Nucleus accumbens (tissue), 56 donors: Measurements from ENCODE around the gene CLASRP.
A peak's percentile ranks its signal among the peaks of the same experiment; 100 is the strongest.
"Not testable (repeated sequence)": the region's sequence is repeated elsewhere in the genome, so short reads cannot be mapped to it uniquely, and the experiment has no call there.

ENCODE experiments used
- DNase-seq, 56 donors: peaks; one replicate each; lab custom pipeline; 2025; lab: John Stamatoyannopoulos, UW

CLASRP gene

DNA sequence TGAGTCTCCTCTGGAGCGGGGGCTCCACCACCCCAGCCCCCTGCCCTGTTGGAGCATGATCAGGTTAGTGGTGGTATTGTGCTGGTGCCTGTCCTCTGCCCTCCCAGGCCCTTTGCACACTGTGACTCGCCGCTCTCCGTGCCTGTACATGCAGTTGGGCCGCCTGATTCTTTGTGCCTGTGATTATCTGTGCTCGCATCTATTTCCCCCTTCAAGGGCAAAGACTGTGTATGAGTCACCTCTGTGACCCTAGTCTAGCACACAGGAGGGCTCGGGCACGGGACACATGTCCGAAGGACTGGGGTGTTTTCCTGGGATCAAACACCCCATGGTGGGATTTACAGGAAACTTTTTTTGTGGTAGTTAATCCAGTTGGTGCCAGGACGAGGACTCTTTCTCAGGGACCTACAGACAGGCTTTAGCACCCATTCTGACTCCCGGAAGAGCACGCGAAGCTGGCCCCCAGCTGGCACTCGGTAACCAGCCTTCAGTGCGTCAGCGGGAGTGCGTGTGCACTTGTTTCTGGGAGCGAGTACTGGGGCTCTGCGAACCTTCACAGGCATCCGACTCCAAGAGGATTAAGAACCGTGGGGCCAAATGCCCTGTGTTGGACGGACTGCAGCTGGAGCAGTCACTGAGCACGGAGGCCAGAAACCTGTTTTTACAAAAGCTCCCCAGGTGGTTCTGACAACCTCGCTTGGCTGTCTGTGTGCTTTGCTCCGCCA lies 60.8 kb downstream of the CLASRP start:
- DNase-seq, result peak in 15 of 56 donors; percentile 6 to 51 (median 16)

DNA sequence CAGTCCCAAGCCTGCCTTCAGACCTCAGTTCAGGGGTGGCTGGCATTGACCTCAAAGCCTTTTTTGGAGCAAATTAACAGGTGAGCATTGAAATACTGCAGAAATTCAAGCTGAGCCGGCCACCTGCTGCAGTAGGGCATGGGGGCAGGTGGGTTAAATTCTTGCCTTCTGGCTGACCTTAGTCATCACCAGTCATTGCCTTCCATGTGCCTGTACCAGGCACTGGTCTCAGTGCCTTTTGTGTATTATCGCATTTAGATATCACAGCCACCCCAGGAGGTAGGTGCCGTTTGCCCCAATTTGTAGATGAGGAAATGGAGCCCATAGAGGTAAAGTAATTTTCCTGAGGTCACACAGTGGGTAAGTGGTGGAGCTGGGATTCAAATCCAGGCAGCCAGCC lies 61.4 kb downstream of the CLASRP start:
- no peak for DNase-seq

DNA sequence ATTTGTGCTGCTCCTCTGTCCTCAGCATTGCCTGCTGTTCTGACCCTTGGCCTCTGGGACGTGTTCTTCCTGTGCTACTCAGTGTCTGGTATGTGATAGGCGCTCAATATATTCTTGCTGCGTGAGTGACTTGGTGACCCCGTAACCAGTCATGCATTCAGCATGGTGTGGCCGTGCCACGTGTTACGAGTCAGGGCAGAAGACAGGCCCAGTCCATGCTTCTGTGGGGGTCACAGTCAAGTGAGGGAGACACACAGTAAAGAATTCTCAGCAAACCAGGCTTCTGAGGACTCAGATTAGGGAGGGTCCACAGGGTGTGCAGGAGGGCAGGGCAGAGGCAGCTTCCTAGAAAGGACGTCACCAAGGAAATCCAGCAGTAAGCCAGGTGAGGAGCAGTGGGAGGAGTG lies 62.0 kb downstream of the CLASRP start:
- DNase-seq, result no peak

DNA sequence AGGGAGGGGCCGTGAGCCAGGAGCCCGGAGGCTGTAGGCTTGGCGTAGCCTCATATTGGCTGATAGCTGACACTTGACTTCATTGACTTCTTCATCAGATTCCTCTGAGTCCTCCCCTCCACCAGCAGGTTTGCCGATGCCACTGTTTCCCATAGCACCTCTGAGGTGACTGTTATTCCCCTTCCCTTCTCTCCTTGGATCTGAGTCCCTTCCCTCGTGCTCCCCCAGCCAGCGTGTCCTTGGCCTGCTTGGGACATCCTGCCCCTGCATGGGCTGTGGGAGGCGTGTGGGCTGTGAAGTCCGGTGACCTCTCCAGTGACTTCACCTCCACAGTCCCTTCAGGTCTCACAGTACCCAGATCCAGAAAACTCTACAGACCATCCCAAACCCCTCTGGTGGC lies 63.0 kb downstream of the CLASRP start:
- DNase-seq, result no peak

DNA sequence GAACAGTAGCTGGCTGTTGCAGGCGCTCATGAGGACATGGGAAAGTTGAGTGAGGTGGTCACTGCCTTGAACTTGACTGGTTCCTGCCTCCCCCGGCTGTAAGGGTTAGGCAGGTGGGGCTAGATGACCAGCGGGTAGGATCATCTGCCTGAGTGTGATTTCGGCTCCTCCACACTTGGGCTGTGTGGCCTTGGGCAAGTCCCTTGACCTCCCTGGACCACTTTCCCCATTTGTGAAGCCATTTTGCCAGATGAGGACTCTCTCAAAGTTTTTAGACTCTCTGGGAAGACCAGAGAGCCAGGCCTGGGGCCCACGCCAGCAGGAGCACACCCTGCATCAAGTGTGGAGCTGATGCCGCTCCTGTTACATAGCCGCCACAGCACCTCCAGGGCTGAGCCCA lies 63.6 kb downstream of the CLASRP start:
- no peak for DNase-seq

DNA sequence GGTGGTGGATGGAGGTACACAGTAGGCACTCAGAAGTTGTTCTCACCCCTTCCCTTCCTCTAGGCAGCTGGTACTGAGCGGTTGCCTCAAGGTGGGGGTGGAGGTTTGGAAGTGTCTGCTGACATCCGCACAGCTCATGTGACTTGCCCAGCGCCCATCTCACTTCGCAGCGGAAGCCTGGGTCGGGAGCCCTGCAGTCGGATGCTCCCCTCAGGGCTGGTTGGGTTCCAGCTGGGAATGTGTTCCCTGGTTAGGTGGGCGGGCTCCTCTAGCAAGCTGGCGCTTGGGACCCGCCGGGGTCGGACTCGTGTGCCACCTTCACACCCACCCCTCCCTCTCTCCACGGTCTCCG lies 64.3 kb downstream of the CLASRP start:
- DNase-seq, result peak in 27 of 56 donors; percentile 4 to 67 (median 26)

DNA sequence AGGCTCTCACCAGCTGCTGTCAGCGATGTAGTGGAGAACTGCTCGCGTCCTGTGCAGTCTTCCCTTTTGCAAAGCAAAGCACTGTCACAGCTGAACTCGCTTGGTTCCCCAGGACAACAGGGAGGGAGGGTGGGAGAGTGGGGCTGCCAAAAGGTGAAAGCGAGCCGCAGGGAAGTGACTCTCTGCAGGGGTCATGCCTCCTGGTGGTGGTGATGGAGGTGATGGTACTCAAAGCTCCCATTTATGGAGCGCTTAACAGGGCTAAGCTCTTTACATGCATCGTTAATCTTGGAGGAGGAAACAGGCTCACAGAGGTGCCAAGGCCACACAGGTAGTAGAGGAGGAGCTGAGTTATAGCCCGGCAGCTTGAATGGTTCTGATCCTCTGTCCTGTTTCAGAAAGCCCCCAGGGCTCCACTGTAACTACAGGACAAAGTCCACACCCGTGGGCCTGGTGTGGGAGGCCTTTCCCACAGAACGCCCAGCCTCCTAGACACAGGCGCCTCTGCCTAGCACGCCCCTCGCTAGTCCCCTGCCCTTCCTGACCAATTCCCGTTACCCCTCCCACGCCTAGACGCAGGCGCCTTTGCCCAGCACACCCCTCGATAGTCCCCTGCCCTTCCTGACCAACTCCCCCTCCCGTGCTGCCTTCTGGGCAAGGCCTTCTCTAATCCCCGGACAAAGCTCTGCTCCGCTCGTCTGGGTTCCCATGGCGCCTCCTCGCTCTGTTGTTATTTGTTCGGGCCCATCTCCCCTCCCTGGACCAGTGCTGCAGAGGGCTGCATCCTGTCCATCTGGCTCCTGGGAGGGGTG lies 64.9 kb downstream of the CLASRP start:
- peak in 3 of 56 donors; percentile 4 to 21 (median 18) for DNase-seq

DNA sequence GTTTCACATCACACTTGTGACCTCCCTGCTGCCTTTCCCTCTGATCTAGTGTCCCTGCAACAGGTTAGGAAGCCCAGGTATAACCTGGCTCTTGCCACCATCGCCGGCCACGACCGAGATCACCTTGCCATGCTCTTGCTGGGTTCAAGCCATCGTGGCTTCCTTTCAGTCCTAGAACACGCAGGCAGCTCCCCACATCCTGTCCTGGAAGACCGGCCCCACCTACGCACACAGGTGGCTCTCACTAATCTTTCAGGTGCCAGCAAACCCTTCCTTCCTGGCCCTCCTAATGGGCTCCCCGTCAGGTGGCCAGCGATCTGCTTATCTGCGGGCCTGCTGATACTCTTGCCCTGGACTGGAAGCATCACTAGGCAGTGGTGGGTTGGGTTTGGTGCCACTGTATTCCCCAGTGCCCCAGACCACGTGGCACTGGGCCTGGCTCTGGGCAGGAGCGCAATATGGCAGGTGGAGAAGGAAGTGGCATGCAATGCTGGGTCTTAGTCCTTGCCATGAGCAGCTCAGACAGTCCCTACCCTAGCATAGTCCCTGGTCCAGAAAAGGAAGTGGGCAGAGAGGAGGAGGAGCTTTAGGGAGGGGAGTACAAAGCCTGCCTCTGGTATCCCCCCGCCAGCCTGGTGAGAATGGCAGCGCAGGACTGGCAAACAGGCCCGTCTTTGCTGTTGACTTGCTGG lies 66.0 kb downstream of the CLASRP start:
- no peak for DNase-seq

DNA sequence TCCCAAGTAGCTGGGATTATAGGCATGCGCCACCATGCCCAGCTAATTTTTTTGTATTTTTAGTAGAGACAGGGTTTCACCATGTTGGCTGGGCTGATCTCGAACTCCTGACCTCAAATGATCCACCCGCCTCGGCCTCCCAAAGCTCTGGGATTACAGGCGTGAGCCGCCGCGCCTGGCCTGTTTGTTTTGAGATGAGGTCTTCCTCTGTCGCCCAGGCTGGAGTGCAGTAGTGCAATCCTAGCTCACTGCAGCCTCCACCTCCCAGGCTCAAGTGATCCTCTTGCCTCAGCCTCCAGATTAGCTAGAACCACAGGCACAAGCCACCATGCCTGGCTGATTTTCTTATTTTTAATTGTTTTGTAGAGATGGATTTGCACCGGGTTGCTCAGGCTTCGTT lies 67.5 kb downstream of the CLASRP start:
- DNase-seq, result not testable (repeated sequence)

DNA sequence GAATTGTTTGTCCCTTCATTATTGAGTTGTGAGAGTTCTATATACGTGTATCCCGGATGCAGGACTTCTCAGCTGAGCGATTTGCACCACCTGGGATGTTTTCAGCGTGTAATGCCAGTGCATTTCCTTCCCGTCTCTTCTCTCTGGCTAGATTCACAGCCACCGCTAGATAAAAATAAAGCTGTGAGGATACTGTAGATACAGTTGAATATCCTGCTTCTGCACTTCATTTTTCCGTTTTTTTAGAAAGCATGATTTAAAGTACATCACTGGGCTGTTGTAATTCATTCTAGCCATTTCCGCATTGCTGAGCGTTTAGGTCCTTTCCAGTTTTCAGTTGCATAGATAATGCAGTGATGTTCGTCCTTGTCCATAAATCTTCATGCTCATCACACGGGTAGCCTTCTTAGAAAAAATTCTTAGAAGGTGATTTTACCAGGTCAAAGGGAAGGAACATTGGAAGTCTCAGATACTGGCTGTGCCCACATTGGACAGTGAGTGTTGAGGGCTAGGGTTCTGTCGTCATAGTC lies 68.8 kb downstream of the CLASRP start:
- no peak for DNase-seq

DNA sequence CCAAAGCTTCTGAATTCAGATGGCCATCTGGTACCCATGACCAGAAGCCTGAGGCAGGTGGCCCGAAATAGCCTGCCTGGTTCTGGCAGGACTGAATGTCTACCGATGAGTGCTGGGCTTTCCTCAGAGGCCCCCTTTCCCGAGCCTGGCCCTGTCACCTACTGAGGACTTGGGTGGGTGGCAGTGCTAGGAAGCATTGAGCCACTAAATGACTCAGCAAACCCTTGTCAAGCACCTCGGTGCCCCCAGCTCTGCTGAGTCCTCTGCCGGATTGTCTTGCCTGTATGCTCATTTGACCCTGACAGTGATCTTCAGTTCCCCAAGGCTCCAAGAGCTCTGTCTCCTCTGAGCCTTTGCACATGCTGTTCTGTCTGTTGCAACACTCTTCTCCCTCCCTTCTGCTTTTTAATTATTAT lies 72.0 kb downstream of the CLASRP start:
- DNase-seq, result no peak

DNA sequence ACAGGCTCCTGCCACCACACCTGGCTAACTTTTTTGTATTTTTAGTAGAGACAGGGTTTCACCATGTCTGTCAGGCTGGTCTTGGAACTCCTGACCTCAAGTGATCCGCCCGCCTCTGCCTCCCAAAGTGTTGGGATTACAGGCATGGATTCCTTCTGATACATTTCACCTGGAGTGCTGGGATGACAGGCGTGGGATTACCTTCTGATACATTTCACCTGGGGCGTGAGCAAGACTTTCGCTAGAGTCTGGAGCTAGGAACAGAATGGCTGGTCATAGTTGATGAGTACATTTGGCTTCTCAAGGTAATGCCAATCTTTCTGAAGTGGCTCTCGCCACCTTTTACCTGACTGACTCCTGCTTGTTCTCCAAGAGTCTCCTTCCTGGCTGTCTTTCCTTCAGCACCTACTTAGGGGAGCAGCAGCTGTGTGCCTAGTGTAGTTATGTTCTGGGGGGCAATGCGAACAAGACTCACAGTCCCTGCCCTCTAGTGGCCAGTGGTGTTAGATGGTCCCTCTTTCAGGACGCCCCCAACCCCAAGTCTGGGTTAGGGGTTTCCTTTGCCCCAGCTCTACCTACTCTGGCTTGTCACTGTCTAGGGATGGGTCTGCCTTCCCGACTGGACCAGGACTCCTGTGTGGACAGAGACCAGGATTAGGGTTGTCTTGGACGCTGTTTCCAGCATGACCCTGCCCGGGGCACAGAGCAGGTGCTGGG lies 73.4 kb downstream of the CLASRP start:
- no peak for DNase-seq

DNA sequence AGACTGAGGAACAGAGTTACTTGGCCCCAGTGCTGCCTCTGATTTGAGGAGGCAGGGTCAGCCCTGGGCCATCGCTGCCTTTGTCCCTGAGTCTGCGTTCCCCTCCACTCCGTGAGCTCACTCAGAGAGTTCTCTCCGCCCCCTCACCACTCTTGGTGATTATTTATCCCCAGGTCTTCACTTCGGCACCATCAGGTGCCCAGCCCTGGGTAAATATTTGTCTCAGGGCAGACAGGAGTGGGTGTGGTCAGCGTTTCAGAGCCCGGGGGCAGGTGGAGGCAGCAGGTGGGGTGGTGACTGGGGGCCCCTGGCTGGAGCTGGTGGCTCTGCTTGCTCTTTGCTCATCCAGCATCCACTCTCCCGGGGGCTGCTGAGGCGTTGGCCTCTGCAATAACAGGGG lies 74.8 kb downstream of the CLASRP start:
- no peak for DNase-seq

DNA sequence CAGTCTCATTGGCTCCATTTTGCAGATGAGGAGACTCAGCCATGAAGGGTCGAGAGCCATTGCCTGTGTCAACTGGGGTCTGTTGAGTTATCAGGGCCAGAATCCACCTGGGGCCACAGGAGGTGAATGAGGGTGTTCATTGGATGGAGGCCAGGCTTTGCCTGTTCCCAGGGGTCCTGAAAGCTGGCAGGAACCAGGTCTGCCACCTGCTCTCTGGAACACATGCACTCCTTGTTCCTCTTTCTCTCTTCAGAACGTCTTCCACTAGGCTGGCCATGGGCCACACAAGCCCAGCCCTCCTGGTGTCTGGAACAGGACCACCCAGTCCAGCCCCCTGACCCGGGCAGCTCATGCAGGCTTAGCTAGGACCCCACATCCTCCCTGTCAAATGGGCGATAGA lies 75.3 kb downstream of the CLASRP start:
- no peak for DNase-seq

DNA sequence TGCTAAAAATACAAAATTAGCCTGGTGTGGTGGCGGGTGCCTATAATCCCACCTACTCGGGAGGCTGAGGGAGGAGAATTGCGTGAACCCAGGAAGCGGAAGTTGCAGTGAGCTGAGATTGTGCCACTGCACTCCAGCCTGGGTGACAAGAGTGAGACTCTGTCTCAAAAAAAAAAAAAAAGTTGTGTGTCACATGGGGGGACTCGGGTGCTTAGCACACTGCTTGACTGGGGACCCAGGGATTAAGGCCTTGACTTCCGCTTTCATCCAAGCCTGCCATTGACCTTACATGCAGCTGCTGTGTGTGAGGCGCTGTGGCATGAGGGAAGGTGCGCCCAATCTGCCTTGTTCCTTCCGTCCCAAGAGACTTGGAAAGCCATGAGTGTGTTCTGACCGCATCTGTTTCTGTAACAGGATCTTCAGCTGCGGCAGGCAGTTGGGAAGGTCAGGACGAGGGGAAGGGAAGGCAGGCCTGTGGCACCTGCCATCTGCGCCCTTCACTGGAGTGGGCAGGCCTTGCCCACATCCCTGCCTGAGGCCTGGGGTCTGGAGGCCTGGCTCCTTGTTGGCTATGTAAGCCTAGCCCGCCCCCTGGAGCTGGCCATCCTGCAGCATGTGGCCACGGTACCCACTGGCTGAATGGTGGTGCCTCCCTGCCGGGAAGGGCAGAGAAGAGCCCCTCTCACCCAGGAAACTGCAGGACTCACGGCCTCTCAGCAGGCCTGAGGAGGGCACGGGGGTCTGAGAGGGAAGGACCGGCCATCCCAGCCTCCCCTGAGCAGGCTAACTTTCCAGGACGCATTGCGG lies 77.2 kb downstream of the CLASRP start:
- no peak for DNase-seq

DNA sequence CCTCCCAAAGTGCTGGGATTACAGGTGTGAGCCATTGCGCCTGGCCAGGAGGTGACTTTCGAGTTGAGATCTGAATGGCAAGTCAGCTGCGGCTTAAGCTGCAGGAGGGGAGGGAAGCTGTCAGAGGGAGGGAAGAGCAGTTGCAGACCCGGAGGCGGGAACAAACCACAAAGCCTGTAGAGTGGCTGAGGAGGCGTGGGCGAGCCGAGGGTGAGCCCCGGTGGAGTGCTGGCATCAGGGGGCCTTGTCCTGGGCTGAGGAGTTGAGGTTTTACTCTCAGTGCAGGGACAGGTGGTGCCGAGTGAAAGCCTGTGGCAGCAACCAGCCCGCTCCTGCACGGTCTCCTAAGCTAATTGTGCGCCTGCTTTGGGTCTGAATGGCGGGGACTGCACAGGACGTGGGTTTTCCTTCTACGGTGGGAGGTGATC lies 78.3 kb downstream of the CLASRP start:
- DNase-seq, result peak in 1 of 56 donors; percentile 3

DNA sequence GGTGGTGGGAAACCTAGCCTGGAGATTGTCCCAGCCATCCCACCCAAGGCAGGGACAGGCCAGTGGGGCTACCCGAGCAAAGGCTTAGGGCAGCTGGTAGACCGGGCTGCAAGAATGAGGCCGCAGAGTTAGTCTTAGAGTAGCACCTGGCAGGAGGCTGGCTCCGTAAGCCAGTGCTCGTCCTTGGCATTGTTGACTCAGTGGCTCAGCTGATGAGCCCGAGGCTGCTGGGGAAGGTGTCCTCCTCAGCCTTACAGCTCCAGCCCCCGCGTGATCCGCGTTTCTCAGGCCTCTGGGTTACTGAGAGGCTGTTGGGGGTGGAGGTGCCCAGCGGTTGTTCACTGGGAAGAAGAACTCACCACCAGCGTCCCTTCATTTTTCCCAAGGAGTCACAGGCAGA lies 78.8 kb downstream of the CLASRP start:
- no peak for DNase-seq

DNA sequence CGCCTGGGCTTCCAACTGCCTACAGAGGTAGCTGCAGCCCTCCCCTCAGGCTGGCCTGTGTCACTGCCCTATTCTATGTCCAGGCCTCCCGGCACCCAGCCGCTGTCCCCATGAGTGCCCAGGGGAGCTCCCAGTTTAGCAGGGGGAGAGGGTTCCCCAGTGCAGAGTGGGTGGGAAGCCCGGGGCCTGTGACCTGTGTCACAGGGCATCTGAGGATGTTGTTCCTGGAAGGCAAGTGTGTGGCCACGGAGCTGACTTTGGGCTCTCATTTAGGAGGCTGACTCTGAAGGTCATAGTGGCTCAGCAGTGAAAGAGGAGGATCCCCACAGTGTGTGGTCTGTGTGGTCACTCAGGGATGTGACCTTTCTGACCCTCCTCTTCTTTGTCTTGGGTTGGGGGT lies 79.3 kb downstream of the CLASRP start:
- DNase-seq, result no peak

DNA sequence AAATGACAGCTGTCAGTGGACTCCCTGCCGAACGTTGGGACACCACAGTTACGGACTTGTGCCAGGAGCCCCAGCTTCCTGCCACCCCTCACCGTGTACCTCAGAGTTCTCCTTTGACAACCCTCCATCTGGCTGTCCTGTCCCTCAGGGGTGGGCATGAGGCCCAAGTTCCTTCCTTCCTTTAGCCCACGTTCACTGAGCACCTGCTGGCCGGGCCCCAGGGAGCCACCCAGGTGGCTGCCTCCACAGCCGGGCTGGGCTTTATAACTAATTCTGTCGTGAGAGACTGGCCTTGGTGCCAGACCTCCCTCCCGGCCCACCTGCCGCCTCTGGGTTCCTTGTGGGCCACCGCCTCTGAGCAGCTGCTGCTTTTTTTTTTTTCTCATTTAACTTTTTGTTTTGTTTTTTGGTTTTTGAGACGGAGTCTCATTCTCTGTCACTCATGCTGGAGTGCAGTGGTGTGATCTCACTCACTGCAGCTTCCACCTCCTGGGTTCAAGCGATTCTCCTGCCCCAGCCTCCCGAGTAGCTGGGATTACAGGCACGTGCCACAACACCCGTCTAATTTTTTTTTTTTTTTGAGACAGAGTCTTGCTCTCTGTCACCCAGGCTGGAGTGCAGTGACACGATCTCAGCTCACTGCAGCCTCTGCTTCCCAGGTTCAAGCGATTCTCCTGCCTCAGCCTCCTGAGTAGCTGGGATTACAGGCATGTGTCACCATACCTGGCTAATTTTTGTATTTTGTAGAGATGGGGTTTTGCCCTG lies 79.9 kb downstream of the CLASRP start:
- DNase-seq, result not testable (repeated sequence)
